ENCODE results near the gene TMEM140. TPM values are rescaled to one million over a fixed set of nuclear protein-coding genes. Genes with fewer than 3 reads are reported as not detected.

The TMEM140 gene
- total and polyA plus RNA-seq, 2 of the 13 experiments (the other 11 are each of a cell fraction or from before 2014, with no cell fraction given): 9.2 to 21.7 TPM

DNA sequence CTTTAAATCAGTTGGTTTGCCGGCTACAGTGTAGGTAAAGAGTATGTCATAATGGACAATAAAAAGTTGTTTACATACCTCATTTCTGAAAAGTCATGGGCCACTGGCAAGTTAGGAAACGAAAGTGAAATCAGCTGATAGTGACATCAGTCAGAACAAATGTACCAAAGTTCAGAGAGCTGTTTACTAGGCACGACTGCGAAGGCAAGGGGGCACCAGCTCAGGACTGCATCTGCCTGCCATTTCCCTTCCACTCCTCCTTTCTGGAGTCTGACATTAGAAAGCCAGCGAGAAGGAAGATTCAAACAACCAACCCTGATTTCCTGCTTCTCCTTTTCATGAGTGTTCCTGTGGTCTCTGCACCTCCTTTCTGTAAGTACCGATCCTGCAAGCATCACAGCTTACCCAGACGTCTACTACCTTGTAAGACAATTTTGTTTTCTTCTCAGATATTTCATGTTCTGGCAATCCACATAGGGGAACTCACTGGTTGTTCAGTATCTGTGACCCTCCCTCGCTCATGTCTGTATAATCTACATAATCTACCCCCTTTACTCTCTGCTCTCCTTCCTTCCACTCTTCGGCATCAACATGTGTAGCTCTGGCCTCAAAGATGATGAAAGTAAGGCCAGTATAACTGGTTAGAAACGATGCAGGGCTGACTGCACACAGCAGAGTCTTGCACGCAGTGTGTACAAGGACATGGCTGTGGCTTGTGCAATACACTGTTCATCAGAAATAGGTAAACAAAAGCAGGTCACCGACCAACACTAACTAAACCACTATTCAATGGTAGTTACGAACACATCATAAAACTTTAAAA is at the start of gene TMEM140 (continued):
- TF ChIP-seq, protein P1, sequence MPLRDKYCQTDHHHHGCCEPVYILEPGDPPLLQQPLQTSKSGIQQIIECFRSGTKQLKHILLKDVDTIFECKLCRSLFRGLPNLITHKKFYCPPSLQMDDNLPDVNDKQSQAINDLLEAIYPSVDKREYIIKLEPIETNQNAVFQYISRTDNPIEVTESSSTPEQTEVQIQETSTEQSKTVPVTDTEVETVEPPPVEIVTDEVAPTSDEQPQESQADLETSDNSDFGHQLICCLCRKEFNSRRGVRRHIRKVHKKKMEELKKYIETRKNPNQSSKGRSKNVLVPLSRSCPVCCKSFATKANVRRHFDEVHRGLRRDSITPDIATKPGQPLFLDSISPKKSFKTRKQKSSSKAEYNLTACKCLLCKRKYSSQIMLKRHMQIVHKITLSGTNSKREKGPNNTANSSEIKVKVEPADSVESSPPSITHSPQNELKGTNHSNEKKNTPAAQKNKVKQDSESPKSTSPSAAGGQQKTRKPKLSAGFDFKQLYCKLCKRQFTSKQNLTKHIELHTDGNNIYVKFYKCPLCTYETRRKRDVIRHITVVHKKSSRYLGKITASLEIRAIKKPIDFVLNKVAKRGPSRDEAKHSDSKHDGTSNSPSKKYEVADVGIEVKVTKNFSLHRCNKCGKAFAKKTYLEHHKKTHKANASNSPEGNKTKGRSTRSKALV (CRISPR knock-in tag; IDR thresholded peaks at IDR 0.05): peak; percentile 15; the same call in 1 of the 2 replicates
- TF ChIP-seq, protein P2, sequence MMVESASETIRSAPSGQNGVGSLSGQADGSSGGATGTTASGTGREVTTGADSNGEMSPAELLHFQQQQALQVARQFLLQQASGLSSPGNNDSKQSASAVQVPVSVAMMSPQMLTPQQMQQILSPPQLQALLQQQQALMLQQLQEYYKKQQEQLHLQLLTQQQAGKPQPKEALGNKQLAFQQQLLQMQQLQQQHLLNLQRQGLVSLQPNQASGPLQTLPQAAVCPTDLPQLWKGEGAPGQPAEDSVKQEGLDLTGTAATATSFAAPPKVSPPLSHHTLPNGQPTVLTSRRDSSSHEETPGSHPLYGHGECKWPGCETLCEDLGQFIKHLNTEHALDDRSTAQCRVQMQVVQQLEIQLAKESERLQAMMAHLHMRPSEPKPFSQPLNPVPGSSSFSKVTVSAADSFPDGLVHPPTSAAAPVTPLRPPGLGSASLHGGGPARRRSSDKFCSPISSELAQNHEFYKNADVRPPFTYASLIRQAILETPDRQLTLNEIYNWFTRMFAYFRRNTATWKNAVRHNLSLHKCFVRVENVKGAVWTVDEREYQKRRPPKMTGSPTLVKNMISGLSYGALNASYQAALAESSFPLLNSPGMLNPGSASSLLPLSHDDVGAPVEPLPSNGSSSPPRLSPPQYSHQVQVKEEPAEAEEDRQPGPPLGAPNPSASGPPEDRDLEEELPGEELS (CRISPR knock-in tag; IDR thresholded peaks at IDR 0.05): peak; percentile 93
- TF ChIP-seq NFATC3 (CRISPR knock-in tag; IDR thresholded peaks at IDR 0.05) (no peak), GATAD2A (CRISPR knock-in tag; IDR thresholded peaks at IDR 0.05) (peak; percentile 89), ZNF282 (IDR thresholded peaks at IDR 0.05; ENCODE audit: partially characterized antibody) (no peak), ZNF782 (CRISPR knock-in tag; IDR thresholded peaks at IDR 0.05; ENCODE audit: borderline replicate concordance) (no peak), ZNF232 (CRISPR knock-in tag; IDR thresholded peaks at IDR 0.05; ENCODE audit: borderline replicate concordance) (no peak), HCFC1 (IDR thresholded peaks at IDR 0.05; ENCODE audit: low read depth, low read length) (no peak), ZSCAN25 (CRISPR knock-in tag; IDR thresholded peaks at IDR 0.05) (no peak), RORA (CRISPR knock-in tag; IDR thresholded peaks at IDR 0.05) (no peak), TOE1 (CRISPR knock-in tag; IDR thresholded peaks at IDR 0.05) (no peak; the same call in 1 of the 2 replicates), ZNF274 (CRISPR knock-in tag; IDR thresholded peaks at IDR 0.05) (no peak), TGIF2 (CRISPR knock-in tag; IDR thresholded peaks at IDR 0.05) (peak; percentile 99), ZNF841 (CRISPR knock-in tag; IDR thresholded peaks at IDR 0.05; ENCODE audit: borderline replicate concordance) (no peak), FLYWCH1 (CRISPR knock-in tag; IDR thresholded peaks at IDR 0.05) (no peak), NR2F1 (CRISPR knock-in tag; IDR thresholded peaks at IDR 0.05) (no peak; a peak in 1 of 4 replicates), ZC3H4 (CRISPR knock-in tag; IDR thresholded peaks at IDR 0.05; ENCODE audit: borderline replicate concordance) (no peak), ZNF12 (CRISPR knock-in tag; IDR thresholded peaks at IDR 0.05) (peak; percentile 80), ZNF383 (CRISPR knock-in tag; IDR thresholded peaks at IDR 0.05; ENCODE audit: borderline replicate concordance) (no peak), ZNF564 (CRISPR knock-in tag; IDR thresholded peaks at IDR 0.05) (peak; percentile 65; the same call in 1 of the 2 replicates)
- TF ChIP-seq, protein P3, sequence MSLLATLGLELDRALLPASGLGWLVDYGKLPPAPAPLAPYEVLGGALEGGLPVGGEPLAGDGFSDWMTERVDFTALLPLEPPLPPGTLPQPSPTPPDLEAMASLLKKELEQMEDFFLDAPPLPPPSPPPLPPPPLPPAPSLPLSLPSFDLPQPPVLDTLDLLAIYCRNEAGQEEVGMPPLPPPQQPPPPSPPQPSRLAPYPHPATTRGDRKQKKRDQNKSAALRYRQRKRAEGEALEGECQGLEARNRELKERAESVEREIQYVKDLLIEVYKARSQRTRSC (CRISPR knock-in tag; IDR thresholded peaks at IDR 0.05; ENCODE audit: low read depth): no peak
- TF ChIP-seq, protein P4, sequence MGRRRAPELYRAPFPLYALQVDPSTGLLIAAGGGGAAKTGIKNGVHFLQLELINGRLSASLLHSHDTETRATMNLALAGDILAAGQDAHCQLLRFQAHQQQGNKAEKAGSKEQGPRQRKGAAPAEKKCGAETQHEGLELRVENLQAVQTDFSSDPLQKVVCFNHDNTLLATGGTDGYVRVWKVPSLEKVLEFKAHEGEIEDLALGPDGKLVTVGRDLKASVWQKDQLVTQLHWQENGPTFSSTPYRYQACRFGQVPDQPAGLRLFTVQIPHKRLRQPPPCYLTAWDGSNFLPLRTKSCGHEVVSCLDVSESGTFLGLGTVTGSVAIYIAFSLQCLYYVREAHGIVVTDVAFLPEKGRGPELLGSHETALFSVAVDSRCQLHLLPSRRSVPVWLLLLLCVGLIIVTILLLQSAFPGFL (CRISPR knock-in tag; IDR thresholded peaks at IDR 0.05): no peak
- TF ChIP-seq, protein P5, sequence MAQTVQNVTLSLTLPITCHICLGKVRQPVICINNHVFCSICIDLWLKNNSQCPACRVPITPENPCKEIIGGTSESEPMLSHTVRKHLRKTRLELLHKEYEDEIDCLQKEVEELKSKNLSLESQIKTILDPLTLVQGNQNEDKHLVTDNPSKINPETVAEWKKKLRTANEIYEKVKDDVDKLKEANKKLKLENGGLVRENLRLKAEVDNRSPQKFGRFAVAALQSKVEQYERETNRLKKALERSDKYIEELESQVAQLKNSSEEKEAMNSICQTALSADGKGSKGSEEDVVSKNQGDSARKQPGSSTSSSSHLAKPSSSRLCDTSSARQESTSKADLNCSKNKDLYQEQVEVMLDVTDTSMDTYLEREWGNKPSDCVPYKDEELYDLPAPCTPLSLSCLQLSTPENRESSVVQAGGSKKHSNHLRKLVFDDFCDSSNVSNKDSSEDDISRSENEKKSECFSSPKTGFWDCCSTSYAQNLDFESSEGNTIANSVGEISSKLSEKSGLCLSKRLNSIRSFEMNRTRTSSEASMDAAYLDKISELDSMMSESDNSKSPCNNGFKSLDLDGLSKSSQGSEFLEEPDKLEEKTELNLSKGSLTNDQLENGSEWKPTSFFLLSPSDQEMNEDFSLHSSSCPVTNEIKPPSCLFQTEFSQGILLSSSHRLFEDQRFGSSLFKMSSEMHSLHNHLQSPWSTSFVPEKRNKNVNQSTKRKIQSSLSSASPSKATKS (CRISPR knock-in tag; IDR thresholded peaks at IDR 0.05): 0 out of 2 replicates have a peak, but pooled peaks have one; percentile 44
